ENCODE measurements around the gene SDK1.
"Not testable (repeated sequence)": the region's sequence is repeated elsewhere in the genome, so short reads cannot be mapped to it uniquely, and the experiment has no call there.

- not testable (repeated sequence) for TF ChIP-seq CTCF, EP300, POLR2A (IDR thresholded peaks at IDR 0.05)
These were observed 1012.9 kb downstream of the SDK1 start for GRCh38 chr7:4313911-4314310.
